C4-2B (cell line): ENCODE results near the gene EDIL3.

ENCODE experiments used
- ZFX ChIP-seq: fragments of 450-650 bp; IDR thresholded peaks from 2 replicates; pipeline ENCODE4 v1.6.1; 2017
- TF ChIP-seq, protein P1 (sequence below): fragments of 450-650 bp; conservative IDR thresholded peaks from 2 replicates; pipeline ENCODE4 v1.5.1; 2017; ENCODE audit warnings: mild to moderate bottlenecking

- TF ChIP-seq, protein P1, sequence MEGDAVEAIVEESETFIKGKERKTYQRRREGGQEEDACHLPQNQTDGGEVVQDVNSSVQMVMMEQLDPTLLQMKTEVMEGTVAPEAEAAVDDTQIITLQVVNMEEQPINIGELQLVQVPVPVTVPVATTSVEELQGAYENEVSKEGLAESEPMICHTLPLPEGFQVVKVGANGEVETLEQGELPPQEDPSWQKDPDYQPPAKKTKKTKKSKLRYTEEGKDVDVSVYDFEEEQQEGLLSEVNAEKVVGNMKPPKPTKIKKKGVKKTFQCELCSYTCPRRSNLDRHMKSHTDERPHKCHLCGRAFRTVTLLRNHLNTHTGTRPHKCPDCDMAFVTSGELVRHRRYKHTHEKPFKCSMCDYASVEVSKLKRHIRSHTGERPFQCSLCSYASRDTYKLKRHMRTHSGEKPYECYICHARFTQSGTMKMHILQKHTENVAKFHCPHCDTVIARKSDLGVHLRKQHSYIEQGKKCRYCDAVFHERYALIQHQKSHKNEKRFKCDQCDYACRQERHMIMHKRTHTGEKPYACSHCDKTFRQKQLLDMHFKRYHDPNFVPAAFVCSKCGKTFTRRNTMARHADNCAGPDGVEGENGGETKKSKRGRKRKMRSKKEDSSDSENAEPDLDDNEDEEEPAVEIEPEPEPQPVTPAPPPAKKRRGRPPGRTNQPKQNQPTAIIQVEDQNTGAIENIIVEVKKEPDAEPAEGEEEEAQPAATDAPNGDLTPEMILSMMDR, result no peak
- no peak for TF ChIP-seq ZFX
Measured at GRCh38 chr5:84298628-84299027, 86.1 kb downstream of the EDIL3 start.
